COLO668 (cell line): Measurements from ENCODE around the gene CHKB.
"Not testable (repeated sequence)": the region's sequence is repeated elsewhere in the genome, so short reads cannot be mapped to it uniquely, and the experiment has no call there.

Experiments used
- DNase-seq: peaks from one replicate; lab custom pipeline; 2025; ENCODE audit not compliant: unreplicated experiment; lab: John Stamatoyannopoulos, UW

The CHKB gene

GRCh38 chr22:50612528-50613221, 30.0 kb upstream of the CHKB start:
- peak; percentile 21 for DNase-seq

GRCh38 chr22:50612168-50612527, 29.5 kb upstream of the CHKB start:
- DNase-seq: no peak

- DNase-seq: no peak
Measured at GRCh38 chr22:50611341-50612060, 28.9 kb upstream of the CHKB start.

- no peak for DNase-seq
Measured at GRCh38 chr22:50610581-50610980, 27.9 kb upstream of the CHKB start.

GRCh38 chr22:50610041-50610451, 27.4 kb upstream of the CHKB start:
- no peak for DNase-seq

GRCh38 chr22:50609599-50609998, 26.9 kb upstream of the CHKB start:
- DNase-seq: no peak

- no peak for DNase-seq
Measured at GRCh38 chr22:50608996-50609395, 26.3 kb upstream of the CHKB start.

- not testable (repeated sequence) for DNase-seq
Measured at GRCh38 chr22:50608058-50608840, 25.6 kb upstream of the CHKB start.

- no peak for DNase-seq
Measured at GRCh38 chr22:50607659-50608020, 25.0 kb upstream of the CHKB start.

GRCh38 chr22:50606946-50607658, 24.5 kb upstream of the CHKB start:
- DNase-seq: no peak

GRCh38 chr22:50606165-50606945, 23.7 kb upstream of the CHKB start:
- DNase-seq: peak; percentile 18

GRCh38 chr22:50605613-50606074, 23.0 kb upstream of the CHKB start:
- DNase-seq: no peak

- DNase-seq: no peak
Measured at GRCh38 chr22:50605002-50605612, 22.5 kb upstream of the CHKB start.

GRCh38 chr22:50604256-50605001, 21.8 kb upstream of the CHKB start:
- no peak for DNase-seq

- DNase-seq: no peak
Measured at GRCh38 chr22:50603511-50604255, 21.0 kb upstream of the CHKB start.

- no peak for DNase-seq
Measured at GRCh38 chr22:50602338-50602700, 19.7 kb upstream of the CHKB start.

- DNase-seq: no peak
Measured at GRCh38 chr22:50601669-50602337, 19.2 kb upstream of the CHKB start.

GRCh38 chr22:50600967-50601668, 18.5 kb upstream of the CHKB start:
- peak; percentile 43 for DNase-seq
